ENCODE results near the gene DOK4. TPM values are rescaled to one million over a fixed set of nuclear protein-coding genes. Genes with fewer than 3 reads are reported as not detected.

The DOK4 gene
- polyA plus RNA-seq, 1 donor: 27.8 TPM

GRCh38 chr16:57478396-57479204 lies 7.7 kb downstream of the DOK4 start:
- DNase-seq: no peak

- DNase-seq: no peak
Observed at GRCh38 chr16:57477531-57478202, 8.6 kb downstream of the DOK4 start.

- no peak for DNase-seq
Observed at GRCh38 chr16:57476546-57477410, 9.5 kb downstream of the DOK4 start.

GRCh38 chr16:57475711-57476339 lies 10.5 kb downstream of the DOK4 start:
- peak; percentile 53 for DNase-seq

GRCh38 chr16:57474671-57475661 lies 11.3 kb downstream of the DOK4 start:
- no peak for DNase-seq

- no peak for DNase-seq
Observed at GRCh38 chr16:57473906-57474305, 12.4 kb downstream of the DOK4 start.

- DNase-seq: no peak
Observed at GRCh38 chr16:57473176-57473840, 13.0 kb downstream of the DOK4 start.

GRCh38 chr16:57472665-57473060 lies 13.6 kb downstream of the DOK4 start:
- DNase-seq: no peak

GRCh38 chr16:57471852-57472664 lies 14.2 kb downstream of the DOK4 start:
- no peak for DNase-seq

GRCh38 chr16:57471209-57471608 lies 15.1 kb downstream of the DOK4 start:
- DNase-seq: no peak

GRCh38 chr16:57470711-57471110 lies 15.6 kb downstream of the DOK4 start:
- DNase-seq: no peak

GRCh38 chr16:57469917-57470470 lies 16.3 kb downstream of the DOK4 start:
- no peak for DNase-seq

- DNase-seq: no peak
Observed at GRCh38 chr16:57469046-57469445, 17.2 kb downstream of the DOK4 start.

GRCh38 chr16:57468346-57468745 lies 17.9 kb downstream of the DOK4 start:
- no peak for DNase-seq

GRCh38 chr16:57464523-57464922 lies 21.8 kb downstream of the DOK4 start:
- DNase-seq: no peak

- DNase-seq: no peak
Observed at GRCh38 chr16:57462978-57463362, 23.3 kb downstream of the DOK4 start.

- DNase-seq: peak; percentile 87
Observed at GRCh38 chr16:57462209-57462977, 23.9 kb downstream of the DOK4 start, which contains the start of gene POLR2C. POLR2C (plus strand) TSS chr16:57462679; CDS start chr16:57462725, 46 bp downstream.

- no peak for DNase-seq
Observed at GRCh38 chr16:57452021-57452420, 34.3 kb downstream of the DOK4 start.

Measured in left kidney (tissue), 2 donors.